Suprapubic skin (tissue), 3 donors: ENCODE results near the gene VWCE.

ENCODE experiments used
- CTCF ChIP-seq, 2 donors: fragments of 200-600 bp in 1 of 2; fragments of 450-650 bp in 1 of 2; sonication (generic) in 1 of 2; IDR thresholded peaks; one replicate each; pipeline ENCODE4 v1.5.1; 2016 to 2019; ENCODE audit warnings: antibody characterized with exemption in 2 of 2, mild to moderate bottlenecking in 1 of 2, moderate library complexity in 1 of 2
- POLR2AphosphoS5 ChIP-seq, 3 donors: sonication (generic); formaldehyde crosslinking; IDR thresholded peaks; one replicate each; pipeline ENCODE4 v1.6.1; 2017; ENCODE audit warnings: antibody characterized with exemption in 3 of 3

GRCh38 chr11:61338783-61339489 lies 43.8 kb upstream of the VWCE start:
- TF ChIP-seq POLR2AphosphoS5 (IDR thresholded peaks at IDR 0.05), result no peak
- TF ChIP-seq CTCF (IDR thresholded peaks at IDR 0.05), result no peak
